Thyroid gland (tissue), 4 donors: ENCODE measurements around the gene NXN. TPM values are rescaled to one million over a fixed set of nuclear protein-coding genes. Genes with fewer than 3 reads are reported as not detected.
"Not testable (repeated sequence)": the region's sequence is repeated elsewhere in the genome, so short reads cannot be mapped to it uniquely, and the experiment has no call there.

Source experiments
- DNase-seq, 2 donors: peaks; one replicate each; pipeline ENCODE4 v3.0.0-alpha.2; 2019
- H3K27ac ChIP-seq, 3 donors: fragments of 200-600 bp; sonication (generic); 1 replicate in 2 of 3; 2 replicates in 1 of 3; pipeline ENCODE4 v1.5.1; 2016 to 2019; ENCODE audit warnings: mild to moderate bottlenecking in 1 of 3, moderate library complexity in 1 of 3
- H3K27me3 ChIP-seq: fragments of 200-600 bp; sonication (generic); one replicate; pipeline ENCODE4 v1.5.1; 2019
- H3K36me3 ChIP-seq, 2 donors: fragments of 200-600 bp; sonication (generic); one replicate each; pipeline ENCODE4 v1.5.1; 2016 to 2019
- H3K4me1 ChIP-seq, 2 donors: fragments of 200-600 bp; sonication (generic); one replicate each; pipeline ENCODE4 v1.5.1; 2017 to 2019
- H3K4me3 ChIP-seq, 3 donors: fragments of 200-600 bp; sonication (generic); replicated peaks in 1 of 3; 1 replicate in 2 of 3; 2 replicates in 1 of 3; pipeline ENCODE4 v1.5.1; 2016; ENCODE audit warnings: mild to moderate bottlenecking in 1 of 3
- H3K9me3 ChIP-seq: fragments of 200-600 bp; sonication (generic); one replicate; pipeline ENCODE4 v1.5.1; 2017
- CTCF ChIP-seq, 6 experiments: fragments of 200-600 bp in 3 of 6; fragments of 450-650 bp in 3 of 6; sonication (generic) in 3 of 6; IDR thresholded peaks; one replicate each; pipeline ENCODE4 v1.5.1; 2016 to 2019; ENCODE audit warnings: antibody characterized with exemption in 6 of 6, mild to moderate bottlenecking in 2 of 6, inconsistent platforms in 1 of 6, moderate library complexity in 1 of 6
- POLR2A ChIP-seq, 2 donors: fragments of 450-650 bp; IDR thresholded peaks; one replicate each; pipeline ENCODE4 v1.6.1; 2017; ENCODE audit warnings: antibody characterized with exemption in 2 of 2, mild to moderate bottlenecking in 2 of 2, moderate library complexity in 1 of 2
- WGBS, 2 donors: methylation state at CpG; one replicate each; pipeline ENCODE4 v1.1.5; 2017; 5-methylcytosine and 5-hydroxymethylcytosine counted together
- intact Hi-C: fragments of 100-400 bp; cut with DNase I; formaldehyde crosslinking; loops from one replicate; pipeline ENCODE4 v1.15.1; 2023
- total RNA-seq, 4 donors: library from RNA; depleted of rRNA; stranded (reverse); fragments of >200 nt; gene quantifications; one replicate each; pipeline ENCODE4 v1.2.3, GENCODE V29; 2016

Gene NXN
- total RNA-seq, 4 donors from 2014 or later = 14.5 to 18.3 (median 17.2) TPM

GRCh38 chr17:977166-977565 is 2.4 kb downstream of the NXN start:
- Histone ChIP-seq H3K4me1 (peaks cover 18 to 22% of the 10 kb centered on the region in 2 donors), H3K27ac (peak overlapping the region in 1 of 3 donors; percentile 2), H3K9me3 (no peaks in the 10 kb centered on the region), H3K36me3 (no peaks in the 10 kb centered on the region), H3K4me3 (no peak overlapping the region), H3K27me3 (no peaks in the 10 kb centered on the region)
- WGBS, 2 donors = 87 to 89% methylated on average over 6 of the region's 6 CpGs
- DNase-seq = no peak
- intact Hi-C loops = loop anchor here (5.0 kb wide), 1 partner anchor 100 kb away; no protein-coding TSS in a partner anchor
- TF ChIP-seq CTCF (IDR thresholded peaks at IDR 0.05) = no peak
- no peak for TF ChIP-seq POLR2A (IDR thresholded peaks at IDR 0.05)

- no peak for DNase-seq
- 73 to 84% methylated on average over 6 of the region's 6 CpGs for WGBS, 2 donors
- no peak overlapping the region for H3K4me3 ChIP-seq
- TF ChIP-seq CTCF (IDR thresholded peaks at IDR 0.05) = no peak
- no peak for TF ChIP-seq POLR2A (IDR thresholded peaks at IDR 0.05)
- intact Hi-C loops = loop anchor here (5.0 kb wide), 1 partner anchor 99 kb away; no protein-coding TSS in a partner anchor
- no peak overlapping the region for H3K27ac ChIP-seq
- no peaks in the 10 kb centered on the region for H3K36me3 ChIP-seq
- H3K27me3 ChIP-seq = no peaks in the 10 kb centered on the region
- H3K4me1 ChIP-seq = peaks cover 17 to 23% of the 10 kb centered on the region in 2 donors
- no peaks in the 10 kb centered on the region for H3K9me3 ChIP-seq
Observed at GRCh38 chr17:976312-976711, 3.3 kb downstream of the NXN start.

GRCh38 chr17:975371-975915 is 4.1 kb downstream of the NXN start:
- intact Hi-C loops = loop anchor here (5.0 kb wide), 1 partner anchor 98 kb away; no protein-coding TSS in a partner anchor
- no peak for TF ChIP-seq POLR2A (IDR thresholded peaks at IDR 0.05)
- no peak for TF ChIP-seq CTCF (IDR thresholded peaks at IDR 0.05)
- H3K27ac ChIP-seq = no peak overlapping the region
- H3K4me3 ChIP-seq = no peak overlapping the region
- peaks cover 9 to 24% of the 10 kb centered on the region in 2 donors for H3K4me1 ChIP-seq
- H3K27me3 ChIP-seq = no peaks in the 10 kb centered on the region
- H3K9me3 ChIP-seq = no peaks in the 10 kb centered on the region
- no peaks in the 10 kb centered on the region for H3K36me3 ChIP-seq
- no peak for DNase-seq
- 35 to 37% methylated on average over 5 of the region's 5 CpGs for WGBS, 2 donors

GRCh38 chr17:974778-975177 is 4.8 kb downstream of the NXN start:
- DNase-seq, H3K4me3 ChIP-seq, H3K9me3 ChIP-seq, H3K27ac ChIP-seq, H3K36me3 ChIP-seq, H3K27me3 ChIP-seq: not testable (repeated sequence)
- intact Hi-C loops = loop anchor here (5.0 kb wide), 1 partner anchor 97 kb away; no protein-coding TSS in a partner anchor
- WGBS, 2 donors = 87 to 98% methylated on average over 2 of the region's 2 CpGs
- H3K4me1 ChIP-seq = peaks cover 4 to 21% of the 10 kb centered on the region in 2 donors

GRCh38 chr17:973053-973452 is 6.5 kb downstream of the NXN start:
- intact Hi-C loops = no loop called here
- no peak for DNase-seq
- Histone ChIP-seq H3K27me3 (no peaks in the 10 kb centered on the region), H3K4me1 (peaks cover 0 to 17% of the 10 kb centered on the region in 2 donors), H3K36me3 (no peaks in the 10 kb centered on the region), H3K27ac (no peak overlapping the region), H3K4me3 (no peak overlapping the region), H3K9me3 (no peaks in the 10 kb centered on the region)
- TF ChIP-seq CTCF (IDR thresholded peaks at IDR 0.05) = no peak
- no peak for TF ChIP-seq POLR2A (IDR thresholded peaks at IDR 0.05)
- WGBS, 2 donors = 71 to 80% methylated on average over 12 of the region's 12 CpGs

- whole genome bisulfite sequencing, 2 donors = 84 to 86% methylated on average over 14 of the region's 14 CpGs
- H3K36me3 ChIP-seq, intact Hi-C loops, H3K27ac ChIP-seq, H3K4me3 ChIP-seq, DNase-seq, H3K9me3 ChIP-seq, H3K27me3 ChIP-seq: not testable (repeated sequence)
- H3K4me1 ChIP-seq = peaks cover 0 to 14% of the 10 kb centered on the region in 2 donors
Observed at GRCh38 chr17:971861-972260, 7.7 kb downstream of the NXN start.
